NCI-H1694 treated with DMSO at 0.1 percent for 48 hours (cell line): ENCODE data around the gene RPS2.
"Not testable (repeated sequence)": the region's sequence is repeated elsewhere in the genome, so short reads cannot be mapped to it uniquely, and the experiment has no call there.

Experiments used
- DNase-seq: peaks from one replicate; lab custom pipeline; 2025; lab: John Stamatoyannopoulos, UW

RPS2 gene

GRCh38 chr16:1942047-1942809, 22.4 kb downstream of the RPS2 start:
- DNase-seq, result no peak

- DNase-seq, result no peak
These were observed 23.2 kb downstream of the RPS2 start for GRCh38 chr16:1941162-1942046.

DNA sequence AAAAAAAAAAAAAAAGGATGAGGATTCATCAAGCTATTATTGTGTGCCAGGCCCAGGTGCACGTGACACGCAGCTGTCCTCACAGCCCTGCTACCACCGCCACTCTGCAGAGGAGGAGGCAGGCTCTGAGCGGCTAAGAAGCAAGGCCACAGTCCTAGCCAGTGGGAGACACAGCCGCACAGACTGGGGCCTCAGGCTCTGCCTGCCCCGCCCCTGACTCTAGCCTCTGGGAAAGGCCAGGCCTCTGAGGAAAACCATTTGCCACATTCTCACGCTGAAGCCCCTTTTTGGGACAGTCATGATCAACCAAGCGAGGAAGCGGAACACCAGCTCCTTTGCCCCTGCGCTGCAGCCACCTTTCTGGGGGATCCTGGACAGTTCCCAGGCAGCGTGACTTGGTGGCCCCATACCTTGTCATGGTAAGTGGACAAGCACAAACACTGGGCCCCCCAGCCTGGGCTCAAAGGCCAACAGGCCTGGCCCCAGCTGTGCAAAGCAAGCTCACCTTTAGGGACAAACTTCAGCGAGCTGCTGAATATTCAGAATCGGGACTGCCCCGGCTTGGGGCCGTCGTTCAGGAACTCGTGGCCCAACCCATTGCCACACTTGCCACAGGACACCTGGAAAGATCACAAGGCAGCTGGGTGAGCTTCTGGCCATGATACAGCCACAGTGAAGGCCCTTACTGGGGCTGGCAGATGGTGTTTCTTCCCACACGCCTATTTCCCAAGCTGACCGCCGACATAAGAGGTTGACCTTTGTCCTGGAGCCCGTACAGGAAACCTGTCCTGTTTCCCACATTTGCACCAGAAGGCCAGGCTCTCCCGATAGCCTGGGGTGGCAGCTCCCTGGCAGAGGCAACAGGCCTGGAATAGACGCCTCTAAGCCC, 24.1 kb downstream of the RPS2 start:
- no peak for DNase-seq

DNA sequence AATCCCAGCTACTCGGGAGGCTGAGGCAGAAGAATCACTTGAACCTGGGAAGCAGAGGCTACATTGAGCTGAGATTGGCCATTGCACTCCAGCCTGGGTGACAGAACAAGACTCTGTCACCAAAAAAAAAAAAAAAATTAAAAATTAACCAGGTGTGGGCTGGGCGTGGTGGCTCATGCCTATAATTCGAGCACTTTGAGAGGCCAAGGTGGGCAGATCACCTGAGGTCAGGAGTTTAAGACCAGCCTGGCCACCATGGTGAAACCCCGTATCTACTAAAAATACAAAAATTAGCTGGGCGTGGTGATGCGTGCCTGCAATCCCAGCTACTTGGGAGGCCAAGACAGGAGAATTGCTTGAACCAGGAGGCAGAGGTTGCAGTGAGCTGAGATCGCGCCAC, 24.8 kb downstream of the RPS2 start:
- not testable (repeated sequence) for DNase-seq

DNA sequence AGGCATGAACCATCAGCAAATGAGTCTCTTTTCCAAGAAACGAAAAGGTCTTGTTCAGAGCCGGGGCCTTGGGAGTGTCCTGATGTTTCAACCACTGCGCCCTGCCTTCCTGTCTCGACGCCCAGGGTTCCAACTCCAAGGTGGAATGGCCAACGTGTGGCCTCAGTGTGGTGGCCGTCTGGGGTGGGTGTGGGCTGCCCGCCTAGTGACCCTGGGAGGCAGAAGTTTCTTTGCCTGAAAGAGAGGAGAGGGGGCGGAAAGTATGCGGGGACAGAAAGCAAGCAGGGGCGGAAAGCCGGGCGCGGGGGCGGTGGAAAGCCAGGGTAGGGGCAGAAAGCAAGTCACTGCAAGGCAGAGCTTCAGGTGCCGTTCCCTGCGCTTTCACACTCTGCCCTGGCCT, 25.7 kb downstream of the RPS2 start:
- DNase-seq, result no peak

DNA sequence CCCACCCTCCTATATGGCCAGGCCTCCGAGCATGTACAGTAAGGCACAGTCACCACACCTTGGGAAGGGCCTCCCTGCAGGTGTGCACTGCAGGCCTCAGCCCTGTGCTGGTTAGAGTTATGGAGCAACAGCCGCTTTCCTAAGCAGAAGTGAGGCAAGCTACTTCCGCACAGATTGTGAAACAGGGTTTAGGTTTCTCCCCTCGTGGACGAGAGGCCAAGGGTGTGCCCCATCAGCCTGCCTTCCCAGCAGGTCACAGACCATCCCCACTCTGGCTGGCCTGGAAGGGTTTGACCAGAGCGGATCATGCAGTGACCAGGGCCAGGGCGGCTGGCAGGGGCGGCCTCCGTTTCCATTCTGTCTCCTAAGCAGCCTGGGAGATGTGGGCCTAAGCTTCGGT, 26.3 kb downstream of the RPS2 start:
- DNase-seq, result no peak

- DNase-seq, result no peak
These were observed 27.6 kb downstream of the RPS2 start for GRCh38 chr16:1936945-1937479.

- no peak for DNase-seq
These were observed 31.4 kb downstream of the RPS2 start for GRCh38 chr16:1933097-1933661.

- DNase-seq, result no peak
These were observed 32.3 kb downstream of the RPS2 start for GRCh38 chr16:1932050-1933028.

- DNase-seq, result no peak
These were observed 34.3 kb downstream of the RPS2 start for GRCh38 chr16:1930338-1930720.

GRCh38 chr16:1929578-1930337, 34.9 kb downstream of the RPS2 start:
- peak; percentile 39 for DNase-seq

DNA sequence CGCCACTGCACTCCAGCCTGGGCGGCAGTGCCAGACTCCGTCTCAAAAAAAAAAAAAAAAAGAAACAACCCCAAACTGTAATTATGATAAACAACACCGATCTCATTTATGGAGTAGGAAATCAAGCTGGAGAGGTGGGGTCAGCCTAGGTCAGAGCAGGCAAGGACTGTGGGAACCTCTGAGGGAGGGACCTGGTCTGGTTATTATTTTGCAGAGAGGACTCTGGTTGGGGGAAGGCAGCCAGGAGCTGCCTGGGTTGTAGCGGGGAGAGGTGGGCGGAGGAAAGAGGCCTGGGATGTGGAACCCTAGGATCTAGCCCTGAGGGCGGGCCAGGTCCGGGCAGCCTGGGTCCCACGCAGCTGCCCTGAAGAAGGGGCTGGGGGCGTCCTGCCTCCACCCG, 35.5 kb downstream of the RPS2 start:
- peak; percentile 34 for DNase-seq

- no peak for DNase-seq
These were observed 38.4 kb downstream of the RPS2 start for GRCh38 chr16:1926271-1926670.

GRCh38 chr16:1924095-1924494, 40.5 kb downstream of the RPS2 start:
- DNase-seq, result no peak

- no peak for DNase-seq
These were observed 41.2 kb downstream of the RPS2 start for GRCh38 chr16:1923299-1924034.

- DNase-seq, result no peak
These were observed 42.3 kb downstream of the RPS2 start for GRCh38 chr16:1922357-1922756.

DNA sequence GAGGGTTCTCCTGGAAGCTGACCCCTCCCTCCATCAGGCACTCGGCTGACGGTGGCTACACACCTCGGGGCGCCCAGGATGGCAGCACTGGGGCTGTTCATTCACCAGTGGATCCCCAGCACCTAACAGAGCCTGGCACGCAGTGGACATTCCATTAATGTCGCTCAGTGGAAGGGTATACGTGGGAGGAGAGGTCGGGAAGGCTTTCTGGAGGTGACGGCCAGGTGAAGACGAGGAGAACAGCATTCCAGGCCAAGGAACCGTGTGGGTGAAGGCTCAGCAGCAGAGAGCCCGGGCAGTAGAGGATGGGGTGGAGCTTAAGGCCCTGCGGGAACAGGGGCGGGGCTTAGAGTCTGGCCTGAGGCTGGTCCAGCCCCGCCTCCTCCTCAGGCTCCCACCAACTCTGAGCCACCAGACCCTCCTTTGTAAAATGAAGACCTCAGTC, 43.9 kb downstream of the RPS2 start:
- no peak for DNase-seq

DNA sequence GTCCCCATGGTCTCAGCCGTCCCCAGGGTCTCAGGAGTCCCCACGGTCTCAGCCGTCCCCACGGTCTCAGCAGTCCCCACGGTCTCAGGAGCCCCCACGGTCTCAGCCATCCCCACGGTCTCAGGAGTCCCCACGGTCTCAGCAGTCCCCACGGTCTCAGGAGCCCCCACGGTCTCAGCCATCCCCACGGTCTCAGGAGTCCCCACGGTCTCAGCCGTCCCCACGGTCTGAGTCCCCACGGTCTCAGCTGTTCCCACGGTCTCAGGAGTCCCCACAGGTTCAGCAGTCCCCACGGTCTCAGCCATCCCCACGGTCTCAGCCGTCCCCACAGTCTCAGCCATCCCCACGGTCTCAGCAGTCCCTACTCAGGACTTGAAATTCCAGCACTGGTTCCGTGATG, 44.5 kb downstream of the RPS2 start:
- DNase-seq, result not testable (repeated sequence)
